ENCODE measurements around the gene PLD1. TPM values are rescaled to one million over a fixed set of nuclear protein-coding genes. Genes with fewer than 3 reads are reported as not detected.

The PLD1 gene
- total RNA-seq, 1 donor from 2014 or later, result 1.0 TPM

- Mint-ChIP-seq H3K27ac (no peak overlapping the region), H3K36me3 (ENCODE audit: low read depth) (no peaks in the 10 kb centered on the region), H3K9me3 (no peaks in the 10 kb centered on the region), H3K4me1 (ENCODE audit: low read depth) (no peaks in the 10 kb centered on the region), H3K4me3 (ENCODE audit: low read depth) (no peak overlapping the region), H3K27me3 (ENCODE audit: low read depth) (peaks cover 17% of the 10 kb centered on the region)
- DNase-seq (ENCODE audit: low spot score), result no peak
- intact Hi-C loops (cut with micrococcal nuclease), result no loop called here
These were observed 83.0 kb downstream of the PLD1 start for GRCh38 chr3:171727288-171727687.

- H3K36me3 Mint-ChIP-seq (ENCODE audit: low read depth), result no peaks in the 10 kb centered on the region
- no peak overlapping the region for H3K4me3 Mint-ChIP-seq (ENCODE audit: low read depth)
- intact Hi-C loops (cut with micrococcal nuclease), result no loop called here
- H3K27ac Mint-ChIP-seq, result no peak overlapping the region
- peaks cover 15% of the 10 kb centered on the region for H3K27me3 Mint-ChIP-seq (ENCODE audit: low read depth)
- no peaks in the 10 kb centered on the region for H3K4me1 Mint-ChIP-seq (ENCODE audit: low read depth)
- peaks cover 6% of the 10 kb centered on the region for H3K9me3 Mint-ChIP-seq
- DNase-seq (ENCODE audit: low spot score), result no peak
These were observed 91.6 kb downstream of the PLD1 start for GRCh38 chr3:171718493-171719185.

- Mint-ChIP-seq H3K9me3 (peaks cover 6% of the 10 kb centered on the region), H3K27ac (no peak overlapping the region), H3K27me3 (ENCODE audit: low read depth) (peaks cover 12% of the 10 kb centered on the region)
These were observed 95.1 kb downstream of the PLD1 start for GRCh38 chr3:171715155-171715554.

DNA sequence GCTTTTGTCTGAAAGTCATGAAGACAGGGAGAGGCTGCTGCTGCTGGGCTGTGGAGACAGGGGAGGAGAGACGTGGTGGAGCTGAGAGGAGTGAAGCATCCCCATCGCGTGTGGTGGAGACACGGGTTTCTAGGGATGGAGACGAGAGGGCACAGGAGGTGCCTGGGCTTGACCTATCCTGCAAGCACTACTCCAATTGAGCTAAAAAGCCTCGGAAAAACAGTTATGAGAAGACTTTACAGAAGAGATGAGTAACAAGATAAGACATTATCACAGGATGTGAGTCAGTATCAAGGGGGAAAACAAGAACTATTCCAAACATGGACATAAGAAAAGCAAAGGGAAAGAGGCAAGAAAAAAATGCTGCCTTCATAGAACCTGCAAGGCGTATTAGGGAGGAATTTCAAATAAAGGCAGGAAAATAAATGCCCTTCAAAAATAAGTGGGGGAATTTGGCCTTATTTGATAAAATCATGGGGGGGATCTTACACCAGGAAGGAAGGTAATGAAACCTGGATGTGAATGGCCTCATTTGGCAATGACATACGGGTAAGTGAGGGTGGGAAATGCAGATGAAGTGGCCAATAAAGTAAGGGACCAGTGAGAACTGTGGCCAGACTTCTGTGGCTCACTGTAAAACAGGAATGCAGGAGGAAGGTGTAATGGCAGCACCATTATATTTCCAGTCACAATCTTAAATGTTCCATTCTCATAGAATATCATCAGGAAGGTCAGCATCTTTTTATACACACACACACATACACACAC, 97.9 kb downstream of the PLD1 start:
- intact Hi-C loops (cut with micrococcal nuclease), result no loop called here
- H3K27ac Mint-ChIP-seq, result no peak overlapping the region
- H3K36me3 Mint-ChIP-seq (ENCODE audit: low read depth), result no peaks in the 10 kb centered on the region
- peaks cover 6% of the 10 kb centered on the region for H3K9me3 Mint-ChIP-seq
- no peaks in the 10 kb centered on the region for H3K4me1 Mint-ChIP-seq (ENCODE audit: low read depth)
- DNase-seq (ENCODE audit: low spot score), result no peak
- H3K4me3 Mint-ChIP-seq (ENCODE audit: low read depth), result no peak overlapping the region
- peaks cover 2% of the 10 kb centered on the region for H3K27me3 Mint-ChIP-seq (ENCODE audit: low read depth)

More at GRCh38 chr3:171715155-171715554, 95.1 kb downstream of the PLD1 start:
- no peak for DNase-seq (ENCODE audit: low spot score)
- Mint-ChIP-seq H3K36me3 (ENCODE audit: low read depth) (no peaks in the 10 kb centered on the region), H3K4me1 (ENCODE audit: low read depth) (no peaks in the 10 kb centered on the region), H3K4me3 (ENCODE audit: low read depth) (no peak overlapping the region)
- intact Hi-C loops (cut with micrococcal nuclease), result no loop called here

GRCh38 chr3:171711461-171712170, 98.7 kb downstream of the PLD1 start:
- intact Hi-C loops (cut with micrococcal nuclease), result no loop called here
- Mint-ChIP-seq H3K27me3 (ENCODE audit: low read depth) (peaks cover 6% of the 10 kb centered on the region), H3K27ac (no peak overlapping the region), H3K4me3 (ENCODE audit: low read depth) (no peak overlapping the region), H3K9me3 (peaks cover 6% of the 10 kb centered on the region), H3K36me3 (ENCODE audit: low read depth) (no peaks in the 10 kb centered on the region), H3K4me1 (ENCODE audit: low read depth) (no peaks in the 10 kb centered on the region)
- no peak for DNase-seq (ENCODE audit: low spot score)

DNA sequence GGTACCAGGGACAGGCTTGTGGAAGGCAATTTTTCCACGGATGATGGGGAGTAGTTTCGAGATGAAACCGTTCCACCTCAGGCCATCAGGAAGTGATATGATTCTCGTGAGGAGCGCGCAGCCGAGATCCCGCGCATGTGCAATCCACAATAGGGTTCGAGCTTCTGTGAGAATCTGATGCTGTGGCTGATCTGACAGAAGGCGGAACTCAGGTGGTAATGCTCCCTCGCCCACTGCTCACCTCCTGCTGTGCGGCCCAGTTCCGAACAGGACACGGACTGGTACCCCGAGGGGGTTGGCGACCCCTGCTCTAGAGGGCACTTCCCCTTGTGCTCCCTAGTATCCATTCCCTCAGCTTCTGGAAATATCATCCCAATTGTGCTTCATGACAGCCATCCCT, 99.9 kb downstream of the PLD1 start:
- no peaks in the 10 kb centered on the region for H3K36me3 Mint-ChIP-seq (ENCODE audit: low read depth)
- H3K4me1 Mint-ChIP-seq (ENCODE audit: low read depth), result no peaks in the 10 kb centered on the region
- peaks cover 8% of the 10 kb centered on the region for H3K27me3 Mint-ChIP-seq (ENCODE audit: low read depth)
- intact Hi-C loops (cut with micrococcal nuclease), result no loop called here
- no peak overlapping the region for H3K4me3 Mint-ChIP-seq (ENCODE audit: low read depth)
- H3K9me3 Mint-ChIP-seq, result peaks cover 3% of the 10 kb centered on the region
- DNase-seq (ENCODE audit: low spot score), result no peak
- H3K27ac Mint-ChIP-seq, result no peak overlapping the region

DNA sequence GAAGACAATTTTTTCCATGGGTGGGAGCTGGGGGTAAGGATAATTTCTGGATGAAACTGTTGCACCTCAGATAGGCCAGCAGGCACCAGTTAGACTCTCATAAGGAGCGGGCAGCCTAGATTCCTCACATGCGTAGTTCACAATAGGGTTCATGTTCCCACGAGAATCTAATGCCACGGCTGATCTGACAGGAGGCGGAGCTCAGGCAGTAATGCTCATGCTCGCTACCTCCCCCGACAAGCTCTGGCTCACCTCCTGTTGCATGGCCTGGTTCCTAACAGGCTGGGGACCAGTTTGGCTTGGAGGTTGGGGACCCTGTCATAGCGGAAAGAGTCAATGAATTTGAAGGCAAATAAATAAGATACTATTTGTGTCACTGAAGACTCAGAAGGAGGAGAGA, 105.5 kb downstream of the PLD1 start:
- Mint-ChIP-seq H3K27ac (no peak overlapping the region), H3K9me3 (peaks cover 4% of the 10 kb centered on the region), H3K36me3 (ENCODE audit: low read depth) (no peaks in the 10 kb centered on the region), H3K4me1 (ENCODE audit: low read depth) (no peaks in the 10 kb centered on the region), H3K4me3 (ENCODE audit: low read depth) (no peak overlapping the region), H3K27me3 (ENCODE audit: low read depth) (peaks cover 28% of the 10 kb centered on the region)
- intact Hi-C loops (cut with micrococcal nuclease), result loop anchor here (5.0 kb wide), 1 partner anchor 67 kb away; no protein-coding TSS in a partner anchor
- DNase-seq (ENCODE audit: low spot score), result no peak

- Mint-ChIP-seq H3K27ac (no peak overlapping the region), H3K4me1 (ENCODE audit: low read depth) (no peaks in the 10 kb centered on the region), H3K27me3 (ENCODE audit: low read depth) (peaks cover 29% of the 10 kb centered on the region), H3K4me3 (ENCODE audit: low read depth) (no peak overlapping the region), H3K9me3 (peaks cover 4% of the 10 kb centered on the region), H3K36me3 (ENCODE audit: low read depth) (no peaks in the 10 kb centered on the region)
- intact Hi-C loops (cut with micrococcal nuclease), result loop anchor here (5.0 kb wide), 1 partner anchor 68 kb away; no protein-coding TSS in a partner anchor
- DNase-seq (ENCODE audit: low spot score), result no peak
These were observed 106.3 kb downstream of the PLD1 start for GRCh38 chr3:171704002-171704401.

- intact Hi-C loops (cut with micrococcal nuclease), result loop anchor here (5.0 kb wide), 1 partner anchor 69 kb away; no protein-coding TSS in a partner anchor
- no peak for DNase-seq (ENCODE audit: low spot score)
- Mint-ChIP-seq H3K27me3 (ENCODE audit: low read depth) (peaks cover 31% of the 10 kb centered on the region), H3K27ac (no peak overlapping the region), H3K36me3 (ENCODE audit: low read depth) (no peaks in the 10 kb centered on the region), H3K9me3 (peaks cover 4% of the 10 kb centered on the region), H3K4me1 (ENCODE audit: low read depth) (no peaks in the 10 kb centered on the region), H3K4me3 (ENCODE audit: low read depth) (no peak overlapping the region)
These were observed 107.1 kb downstream of the PLD1 start for GRCh38 chr3:171703144-171703543.

DNA sequence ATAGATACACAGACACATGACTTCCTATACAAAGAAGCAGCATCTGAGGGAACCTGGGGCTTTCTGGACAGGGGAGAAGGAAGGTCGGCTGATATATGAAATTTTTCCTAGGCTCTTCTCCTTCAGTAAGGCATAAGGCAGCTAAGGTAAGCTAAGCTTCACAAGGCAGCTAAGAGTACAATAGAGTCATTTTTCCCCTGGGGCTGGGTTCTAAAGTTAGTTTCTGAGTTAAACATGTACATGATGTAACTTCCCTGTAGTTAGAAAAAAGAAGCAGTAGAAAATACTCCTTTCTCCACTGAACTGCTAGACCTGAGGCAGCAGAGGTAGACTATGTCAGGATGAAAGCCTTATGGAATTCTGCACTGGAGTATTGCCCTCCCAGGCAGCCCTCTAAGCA, 109.6 kb downstream of the PLD1 start:
- no peak for DNase-seq (ENCODE audit: low spot score)
- no peaks in the 10 kb centered on the region for H3K36me3 Mint-ChIP-seq (ENCODE audit: low read depth)
- H3K4me1 Mint-ChIP-seq (ENCODE audit: low read depth), result no peaks in the 10 kb centered on the region
- peaks cover 4% of the 10 kb centered on the region for H3K9me3 Mint-ChIP-seq
- peaks cover 33% of the 10 kb centered on the region for H3K27me3 Mint-ChIP-seq (ENCODE audit: low read depth)
- no peak overlapping the region for H3K4me3 Mint-ChIP-seq (ENCODE audit: low read depth)
- intact Hi-C loops (cut with micrococcal nuclease), result loop anchor here (5.0 kb wide), 1 partner anchor 72 kb away; no protein-coding TSS in a partner anchor
- H3K27ac Mint-ChIP-seq, result no peak overlapping the region

DNA sequence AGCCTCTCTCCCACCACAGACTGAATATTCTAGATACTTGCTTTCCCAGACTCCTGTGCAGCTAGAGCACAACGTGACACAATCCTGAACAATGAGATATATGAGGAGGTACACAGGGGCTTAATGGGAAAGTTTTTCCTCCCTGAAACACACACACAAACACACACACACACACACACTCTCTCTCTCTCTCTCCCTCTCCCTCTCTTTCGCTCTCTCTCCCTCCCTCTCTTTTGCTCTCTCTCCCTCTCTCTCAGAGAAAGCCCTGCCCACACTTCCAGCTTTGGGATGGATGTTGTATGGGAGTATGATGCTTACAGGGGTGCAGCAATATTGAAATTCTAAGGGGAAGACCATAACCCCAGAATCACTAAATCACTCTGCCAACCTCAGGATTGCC, 110.1 kb downstream of the PLD1 start:
- H3K27me3 Mint-ChIP-seq (ENCODE audit: low read depth), result peaks cover 32% of the 10 kb centered on the region
- no peak overlapping the region for H3K27ac Mint-ChIP-seq
- no peak for DNase-seq (ENCODE audit: low spot score)
- peaks cover 4% of the 10 kb centered on the region for H3K9me3 Mint-ChIP-seq
- no peaks in the 10 kb centered on the region for H3K36me3 Mint-ChIP-seq (ENCODE audit: low read depth)
- no peaks in the 10 kb centered on the region for H3K4me1 Mint-ChIP-seq (ENCODE audit: low read depth)
- intact Hi-C loops (cut with micrococcal nuclease), result loop anchor here (5.0 kb wide), 1 partner anchor 72 kb away; no protein-coding TSS in a partner anchor
- H3K4me3 Mint-ChIP-seq (ENCODE audit: low read depth), result no peak overlapping the region

- H3K27ac Mint-ChIP-seq, result no peak overlapping the region
- no peak for DNase-seq (ENCODE audit: low spot score)
- intact Hi-C loops (cut with micrococcal nuclease), result no loop called here
- H3K36me3 Mint-ChIP-seq (ENCODE audit: low read depth), result no peaks in the 10 kb centered on the region
- H3K4me3 Mint-ChIP-seq (ENCODE audit: low read depth), result no peak overlapping the region
- H3K4me1 Mint-ChIP-seq (ENCODE audit: low read depth), result no peaks in the 10 kb centered on the region
- peaks cover 31% of the 10 kb centered on the region for H3K27me3 Mint-ChIP-seq (ENCODE audit: low read depth)
- H3K9me3 Mint-ChIP-seq, result peaks cover 4% of the 10 kb centered on the region
These were observed 110.7 kb downstream of the PLD1 start for GRCh38 chr3:171699601-171700000.

Measured in activated T-helper 2 cell treated with anti-CD3 and anti-CD28 coated beads, Interferon-gamma antibody, Interleukin-2, Interleukin-4, amounts not matched to agents 10 μg/mL and 5 μg/mL and 100 μg/mL, durations not matched to agents 14 hours and 24 hours and 36 hours (primary cell).